CD4-positive, alpha-beta memory T cell (primary cell): ENCODE results near the gene RPIA. TPM values are rescaled to one million over a fixed set of nuclear protein-coding genes. Genes with fewer than 3 reads are reported as not detected.
A peak's percentile ranks its signal among the peaks of the same experiment; 100 is the strongest.

Source experiments
- CTCF ChIA-PET: fragments of 350-600 bp; sonication (Branson Sonifier 250); formaldehyde crosslinking; loops from one replicate; lab custom pipeline; 2021; ENCODE audit warnings: inconsistent platforms; ENCODE audit not compliant: partially characterized antibody; lab: Charles Lee
- POLR2A ChIA-PET: fragments of 350-600 bp; sonication (Branson Sonifier 250); formaldehyde crosslinking; loops from one replicate; lab custom pipeline; 2021; ENCODE audit not compliant: partially characterized antibody; lab: Charles Lee
- DNase-seq, 5 donors: peaks; one replicate each; pipeline versions ENCODE4 v3.0.0 to v3.0.0-alpha.2; 2020 to 2022; ENCODE audit warnings: mixed read lengths in 1 of 5
- H3K27ac ChIP-seq: one replicate; pipeline ENCODE4 v1.7.0; 2013; ENCODE audit warnings: low read depth, low read length
- H3K27me3 ChIP-seq: 2 replicates; pipeline ENCODE4 v1.7.0; 2013; ENCODE audit warnings: mild to moderate bottlenecking, low read length, moderate library complexity; ENCODE audit not compliant: insufficient read depth
- H3K36me3 ChIP-seq: 2 replicates; pipeline ENCODE4 v1.7.0; 2013; ENCODE audit warnings: mild to moderate bottlenecking, low read length, moderate library complexity; ENCODE audit not compliant: insufficient read depth
- H3K4me1 ChIP-seq: 2 replicates; pipeline ENCODE4 v1.7.0; 2013; ENCODE audit warnings: mild to moderate bottlenecking, low read length, moderate library complexity; ENCODE audit not compliant: insufficient read depth
- H3K4me3 ChIP-seq, 2 donors: one replicate each; pipeline ENCODE4 v1.7.0; 2013; ENCODE audit warnings: low read length in 2 of 2, mild to moderate bottlenecking in 1 of 2
- H3K9me3 ChIP-seq, 2 donors: one replicate each; pipeline ENCODE4 v1.7.0; 2013; ENCODE audit warnings: low read length in 2 of 2, control low read depth in 1 of 2; ENCODE audit not compliant: control insufficient read depth in 1 of 2
- H3K27ac Mint-ChIP-seq, 7 donors: one replicate each; pipeline ENCODE4 v1.8.0; 2020 to 2021; ENCODE audit warnings: mixed read lengths in 7 of 7, mild to moderate bottlenecking in 6 of 7, inconsistent platforms in 3 of 7, moderate library complexity in 3 of 7
- H3K27me3 Mint-ChIP-seq, 2 donors: one replicate each; pipeline ENCODE4 v1.8.0; 2020 to 2021; ENCODE audit warnings: mixed read lengths in 2 of 2
- H3K36me3 Mint-ChIP-seq, 2 donors: one replicate each; pipeline ENCODE4 v1.8.0; 2020 to 2021; ENCODE audit warnings: mixed read lengths in 2 of 2, inconsistent platforms in 1 of 2, mild to moderate bottlenecking in 1 of 2
- H3K4me1 Mint-ChIP-seq, 4 donors: one replicate each; pipeline ENCODE4 v1.8.0; 2020 to 2021; ENCODE audit warnings: mixed read lengths in 4 of 4, mild to moderate bottlenecking in 1 of 4
- H3K4me3 Mint-ChIP-seq, 8 donors: one replicate each; pipeline ENCODE4 v1.8.0; 2020 to 2021; ENCODE audit warnings: mixed read lengths in 8 of 8, mild to moderate bottlenecking in 7 of 8, moderate library complexity in 6 of 8, inconsistent platforms in 3 of 8
- H3K9me3 Mint-ChIP-seq, 8 donors: one replicate each; pipeline ENCODE4 v1.8.0; 2020 to 2021; ENCODE audit warnings: mixed read lengths in 8 of 8, mild to moderate bottlenecking in 5 of 8, inconsistent platforms in 3 of 8, moderate library complexity in 1 of 8
- intact Hi-C: fragments of 100-400 bp; cut with micrococcal nuclease; formaldehyde crosslinking; loops from one replicate; pipeline ENCODE4 v1.15.1; 2023
- polyA plus RNA-seq, 2 donors: library from polyadenylated mRNA; unstranded; fragments of 300-500 nt; fragmentation: Illumina TruSeq; gene quantifications; one replicate each; pipeline ENCODE4 v1.2.3, GENCODE V29; 2021
- total RNA-seq, 2 experiments: library from RNA; stranded (reverse); gene quantifications; one replicate each; pipeline ENCODE4 v1.2.3, GENCODE V29; 2021

The RPIA gene
- total and polyA plus RNA-seq, 4 experiments from 2014 or later = 20.9 to 44.5 (median 33.7) TPM

GRCh38 chr2:88711897-88712296 lies 20.4 kb downstream of the RPIA start:
- intact Hi-C loops = no loop called here
- Histone ChIP-seq H3K27ac (no peak overlapping the region), H3K4me1 (no peaks in the 10 kb centered on the region), H3K4me3 (no peak overlapping the region), H3K9me3 (no peaks in the 10 kb centered on the region), H3K36me3 (no peaks in the 10 kb centered on the region), H3K27me3 (no peaks in the 10 kb centered on the region)
- Mint-ChIP-seq H3K27ac (peak overlapping the region in 1 of 7 donors; percentile 58), H3K4me3 (no peak overlapping the region), H3K4me1 (peaks cover 0 to 7% (median 3%) of the 10 kb centered on the region in 4 donors), H3K9me3 (peaks cover 0 to 1% (median 0%) of the 10 kb centered on the region in 8 donors), H3K36me3 (peaks cover 6 to 30% of the 10 kb centered on the region in 2 donors), H3K27me3 (no peaks in the 10 kb centered on the region)
- POLR2A ChIA-PET = no interaction called here
- CTCF ChIA-PET = interaction anchor here (0.9 to 2.2 kb wide), 2 partner anchors 20 to 28 kb away, joined by 4 to 9 read pairs; partner anchors contain the start of gene RPIA
- no peak for DNase-seq

GRCh38 chr2:88713408-88713807 lies 21.9 kb downstream of the RPIA start:
- Histone ChIP-seq H3K4me1 (no peaks in the 10 kb centered on the region), H3K27ac (no peak overlapping the region), H3K4me3 (no peak overlapping the region), H3K36me3 (no peaks in the 10 kb centered on the region), H3K9me3 (no peaks in the 10 kb centered on the region), H3K27me3 (no peaks in the 10 kb centered on the region)
- Mint-ChIP-seq H3K4me1 (peaks cover 0 to 7% (median 3%) of the 10 kb centered on the region in 4 donors), H3K36me3 (peaks cover 7 to 41% of the 10 kb centered on the region in 2 donors), H3K27ac (no peak overlapping the region), H3K27me3 (no peaks in the 10 kb centered on the region), H3K4me3 (no peak overlapping the region), H3K9me3 (peaks cover 0 to 4% (median 3%) of the 10 kb centered on the region in 8 donors)
- ChIA-PET POLR2A (no interaction called here), CTCF (no interaction called here)
- DNase-seq = no peak
- intact Hi-C loops = no loop called here

- intact Hi-C loops = no loop called here
- Histone ChIP-seq H3K4me3 (no peak overlapping the region), H3K27me3 (no peaks in the 10 kb centered on the region), H3K9me3 (no peaks in the 10 kb centered on the region), H3K27ac (no peak overlapping the region), H3K4me1 (no peaks in the 10 kb centered on the region), H3K36me3 (no peaks in the 10 kb centered on the region)
- POLR2A ChIA-PET = no interaction called here
- Mint-ChIP-seq H3K4me3 (no peak overlapping the region), H3K4me1 (peaks cover 0 to 7% (median 3%) of the 10 kb centered on the region in 4 donors), H3K9me3 (peaks cover 0 to 4% (median 3%) of the 10 kb centered on the region in 8 donors), H3K27me3 (no peaks in the 10 kb centered on the region), H3K27ac (no peak overlapping the region), H3K36me3 (peaks cover 5 to 41% of the 10 kb centered on the region in 2 donors)
- CTCF ChIA-PET = no interaction called here
- no peak for DNase-seq
Measured at GRCh38 chr2:88714667-88715066, 23.2 kb downstream of the RPIA start.

GRCh38 chr2:88720399-88720798 lies 28.9 kb downstream of the RPIA start:
- H3K36me3 Mint-ChIP-seq = peaks cover 2 to 32% of the 10 kb centered on the region in 2 donors
- no peaks in the 10 kb centered on the region for H3K27me3 Mint-ChIP-seq
- intact Hi-C loops = no loop called here
- no peak overlapping the region for H3K4me3 Mint-ChIP-seq
- Histone ChIP-seq H3K27ac (no peak overlapping the region), H3K4me1 (no peaks in the 10 kb centered on the region), H3K4me3 (no peak overlapping the region), H3K27me3 (no peaks in the 10 kb centered on the region), H3K9me3 (no peaks in the 10 kb centered on the region), H3K36me3 (no peaks in the 10 kb centered on the region)
- H3K9me3 Mint-ChIP-seq = peaks cover 0 to 4% (median 3%) of the 10 kb centered on the region in 8 donors
- no peak overlapping the region for H3K27ac Mint-ChIP-seq
- POLR2A ChIA-PET = no interaction called here
- CTCF ChIA-PET = no interaction called here
- H3K4me1 Mint-ChIP-seq = peaks cover 0 to 15% (median 11%) of the 10 kb centered on the region in 4 donors
- no peak for DNase-seq

GRCh38 chr2:88721268-88721667 lies 29.8 kb downstream of the RPIA start:
- Histone ChIP-seq H3K27me3 (no peaks in the 10 kb centered on the region), H3K36me3 (no peaks in the 10 kb centered on the region), H3K4me1 (no peaks in the 10 kb centered on the region), H3K9me3 (no peaks in the 10 kb centered on the region), H3K27ac (no peak overlapping the region), H3K4me3 (no peak overlapping the region)
- CTCF ChIA-PET = no interaction called here
- Mint-ChIP-seq H3K9me3 (peaks cover 0 to 4% (median 3%) of the 10 kb centered on the region in 8 donors), H3K36me3 (peaks cover 4 to 26% of the 10 kb centered on the region in 2 donors), H3K4me1 (peaks cover 0 to 15% (median 11%) of the 10 kb centered on the region in 4 donors), H3K27ac (no peak overlapping the region), H3K27me3 (no peaks in the 10 kb centered on the region), H3K4me3 (no peak overlapping the region)
- POLR2A ChIA-PET = no interaction called here
- intact Hi-C loops = no loop called here
- no peak for DNase-seq

GRCh38 chr2:88724643-88725332 lies 33.3 kb downstream of the RPIA start:
- no peaks in the 10 kb centered on the region for H3K36me3 ChIP-seq
- H3K4me1 ChIP-seq = no peaks in the 10 kb centered on the region
- Mint-ChIP-seq H3K9me3 (peaks cover 0 to 2% (median 0%) of the 10 kb centered on the region in 8 donors), H3K27me3 (no peaks in the 10 kb centered on the region), H3K4me3 (no peak overlapping the region), H3K4me1 (peaks cover 5 to 20% (median 19%) of the 10 kb centered on the region in 4 donors), H3K27ac (no peak overlapping the region), H3K36me3 (peaks cover 6 to 7% of the 10 kb centered on the region in 2 donors)
- no peaks in the 10 kb centered on the region for H3K27me3 ChIP-seq
- H3K9me3 ChIP-seq = no peaks in the 10 kb centered on the region
- no peak overlapping the region for H3K4me3 ChIP-seq
- ChIA-PET CTCF (interaction anchor here (1.4 kb wide), 1 partner anchor 15 kb away, joined by 3 read pairs; no protein-coding TSS in a partner anchor), POLR2A (no interaction called here)
- intact Hi-C loops = no loop called here
- no peak overlapping the region for H3K27ac ChIP-seq
- no peak for DNase-seq

GRCh38 chr2:88729061-88729745 lies 37.7 kb downstream of the RPIA start:
- Histone ChIP-seq H3K36me3 (no peaks in the 10 kb centered on the region), H3K27me3 (no peaks in the 10 kb centered on the region), H3K4me1 (no peaks in the 10 kb centered on the region), H3K4me3 (no peak overlapping the region), H3K27ac (no peak overlapping the region), H3K9me3 (no peaks in the 10 kb centered on the region)
- no peak overlapping the region for H3K4me3 Mint-ChIP-seq
- peaks cover 0 to 2% (median 0%) of the 10 kb centered on the region in 8 donors for H3K9me3 Mint-ChIP-seq
- peak overlapping the region in 3 of 7 donors; percentile 53 to 65 (median 57) for H3K27ac Mint-ChIP-seq
- H3K36me3 Mint-ChIP-seq = peaks cover 4 to 6% of the 10 kb centered on the region in 2 donors
- POLR2A ChIA-PET = no interaction called here
- H3K27me3 Mint-ChIP-seq = no peaks in the 10 kb centered on the region
- CTCF ChIA-PET = interaction anchor here (1.0 to 1.6 kb wide), 2 partner anchors 8 to 11 kb away, joined by 3 to 7 read pairs; no protein-coding TSS in a partner anchor
- peaks cover 4 to 15% (median 7%) of the 10 kb centered on the region in 4 donors for H3K4me1 Mint-ChIP-seq
- DNase-seq = no peak
- intact Hi-C loops = no loop called here
